Activated T-cell treated with anti-CD3 and anti-CD28 coated beads, Interleukin-2, amount 50 U/mL, for 72 hours (primary cell): ENCODE results near the gene OPCML. TPM values are rescaled to one million over a fixed set of nuclear protein-coding genes. Genes with fewer than 3 reads are reported as not detected.

Source experiments
- ATAC-seq, 2 donors: fragments of 150-1000 bp; cut with Tn5 transposase; replicated peaks in 1 of 2; 2 replicates each; pipeline ENCODE4 v1.10.0; 2021; ENCODE audit warnings: moderate library complexity in 2 of 2, mild to moderate bottlenecking in 1 of 2
- DNase-seq, 2 donors: peaks; one replicate each; pipeline ENCODE4 v3.0.0; 2021 to 2022; ENCODE audit warnings: mixed read lengths in 1 of 2
- H3K27ac Mint-ChIP-seq: one replicate; pipeline ENCODE4 v1.8.0; 2022; ENCODE audit warnings: mild to moderate bottlenecking, moderate library complexity, mixed read lengths
- H3K27me3 Mint-ChIP-seq: one replicate; pipeline ENCODE4 v1.8.0; 2022; ENCODE audit warnings: low read depth, mixed read lengths
- H3K36me3 Mint-ChIP-seq, 2 donors: one replicate each; pipeline ENCODE4 v1.8.0; 2022; ENCODE audit warnings: mixed read lengths in 2 of 2, mild to moderate bottlenecking in 1 of 2; ENCODE audit not compliant: insufficient read depth in 2 of 2
- H3K4me1 Mint-ChIP-seq: one replicate; pipeline ENCODE4 v1.8.0; 2022; ENCODE audit warnings: low read depth, mixed read lengths
- H3K4me3 Mint-ChIP-seq, 2 donors: one replicate each; pipeline ENCODE4 v1.8.0; 2022; ENCODE audit warnings: mild to moderate bottlenecking in 2 of 2, mixed read lengths in 2 of 2, moderate library complexity in 2 of 2
- H3K9me3 Mint-ChIP-seq, 2 donors: one replicate each; pipeline ENCODE4 v1.8.0; 2022; ENCODE audit warnings: mixed read lengths in 2 of 2
- total RNA-seq, 2 donors: library from RNA; stranded (reverse); gene quantifications; one replicate each; pipeline ENCODE4 v1.2.3, GENCODE V29; 2022

The OPCML gene
- total RNA-seq, 2 donors from 2014 or later, result not detected

DNA sequence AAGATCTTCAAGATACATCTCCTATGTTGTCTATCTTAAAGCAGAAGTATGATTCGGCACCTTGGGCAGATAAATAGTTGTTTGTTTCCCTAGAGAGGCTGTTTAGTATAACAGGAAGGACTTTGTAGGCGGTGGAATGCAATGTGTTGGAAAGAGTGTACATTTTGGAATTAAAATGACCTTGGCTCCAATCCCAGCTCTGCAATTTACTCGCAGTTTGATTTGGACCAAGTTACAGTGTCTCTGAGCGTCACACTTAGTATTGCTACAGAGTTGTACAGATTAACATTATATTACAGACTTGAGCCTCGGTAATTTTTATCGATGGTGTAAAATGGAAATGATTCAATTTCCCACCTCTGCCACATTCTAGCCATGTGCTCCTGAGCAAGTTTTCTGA is 265.3 kb downstream of the OPCML start:
- H3K4me3 Mint-ChIP-seq, result no peak overlapping the region
- no peak for ATAC-seq
- H3K27me3 Mint-ChIP-seq, result peaks cover 15% of the 10 kb centered on the region
- no peak overlapping the region for H3K27ac Mint-ChIP-seq
- H3K4me1 Mint-ChIP-seq, result no peaks in the 10 kb centered on the region
- peaks cover 3 to 7% of the 10 kb centered on the region in 2 donors for H3K9me3 Mint-ChIP-seq
- no peak for DNase-seq
- peaks cover 0 to 7% of the 10 kb centered on the region in 2 donors for H3K36me3 Mint-ChIP-seq

DNA sequence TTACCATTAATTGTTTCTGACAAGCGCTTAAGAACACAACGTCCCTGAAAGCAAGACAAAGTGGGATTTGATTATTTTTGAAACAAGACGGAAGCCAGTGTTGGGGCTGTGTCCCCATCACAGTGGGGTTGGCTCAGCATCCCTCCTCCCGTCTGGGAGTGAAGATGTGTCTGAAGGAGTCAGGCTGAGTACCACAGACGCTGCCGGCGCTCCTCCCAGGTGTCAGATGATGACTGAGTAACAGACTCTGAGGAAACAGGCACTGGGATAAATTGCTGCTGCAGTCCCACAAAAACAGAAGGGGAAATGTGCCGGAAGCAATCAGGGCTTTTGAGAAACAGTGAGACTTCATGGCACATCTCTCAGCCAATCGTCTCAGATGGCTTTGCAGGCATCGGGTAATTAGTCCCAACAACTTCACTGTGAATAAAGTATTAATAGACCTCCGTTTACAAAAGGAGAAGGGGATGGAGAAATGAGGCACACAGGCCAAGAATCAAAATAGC is 266.7 kb downstream of the OPCML start:
- Mint-ChIP-seq H3K36me3 (peaks cover 0 to 5% of the 10 kb centered on the region in 2 donors), H3K27ac (no peak overlapping the region), H3K9me3 (peaks cover 3 to 7% of the 10 kb centered on the region in 2 donors), H3K4me3 (no peak overlapping the region), H3K27me3 (peaks cover 6% of the 10 kb centered on the region), H3K4me1 (no peaks in the 10 kb centered on the region)
- no peak for ATAC-seq
- no peak for DNase-seq

DNA sequence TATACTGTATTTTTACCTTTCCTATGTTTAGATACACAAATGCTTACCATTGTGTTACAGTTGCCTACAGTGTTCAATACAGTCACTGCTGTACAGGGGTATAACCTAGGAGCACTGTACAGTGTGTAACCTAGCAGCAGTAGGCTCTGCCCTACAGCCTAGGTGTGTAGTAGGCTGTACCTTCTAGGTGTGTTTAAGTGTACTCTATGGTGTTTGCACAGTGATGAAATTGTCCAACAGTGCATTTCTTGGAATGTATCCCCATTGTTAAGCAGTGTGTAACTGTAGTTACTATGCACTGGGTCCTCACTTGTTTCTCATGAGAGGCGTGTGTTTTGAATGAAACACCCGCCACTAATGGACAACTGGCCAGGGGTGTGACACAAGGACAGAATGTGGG is 269.0 kb downstream of the OPCML start:
- H3K9me3 Mint-ChIP-seq, result peaks cover 4 to 10% of the 10 kb centered on the region in 2 donors

DNA sequence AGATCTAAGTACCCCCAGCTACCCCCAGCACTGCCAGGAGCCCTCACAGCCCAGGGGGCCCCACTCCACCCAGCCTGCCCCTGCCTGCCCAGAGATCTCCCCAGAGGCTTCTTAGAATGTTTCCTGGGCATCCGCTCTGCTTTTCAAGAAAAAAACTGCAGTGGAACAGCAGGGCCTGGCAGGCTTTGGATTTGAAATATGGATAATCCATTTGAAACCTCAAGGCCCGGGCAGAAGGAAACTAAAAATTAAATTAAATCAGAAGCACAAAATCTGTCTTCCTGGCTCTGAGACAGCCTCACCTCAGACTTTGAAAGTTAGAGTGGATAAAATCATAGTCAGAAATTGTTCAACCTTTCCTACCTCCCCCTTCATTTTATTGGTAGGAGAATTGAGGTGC is 273.6 kb downstream of the OPCML start:
- Mint-ChIP-seq H3K4me3 (no peak overlapping the region), H3K4me1 (no peaks in the 10 kb centered on the region), H3K27ac (no peak overlapping the region), H3K9me3 (peaks cover 5 to 7% of the 10 kb centered on the region in 2 donors), H3K36me3 (no peaks in the 10 kb centered on the region), H3K27me3 (peaks cover 5% of the 10 kb centered on the region)
- ATAC-seq (no peak), DNase-seq (no peak)

More for the DNA sequence above, 269.0 kb downstream of the OPCML start:
- Mint-ChIP-seq H3K27me3 (peaks cover 6% of the 10 kb centered on the region), H3K27ac (no peak overlapping the region), H3K4me1 (no peaks in the 10 kb centered on the region), H3K4me3 (no peak overlapping the region), H3K36me3 (peaks cover 0 to 5% of the 10 kb centered on the region in 2 donors)
- DNase-seq, result no peak
- ATAC-seq, result no peak

DNA sequence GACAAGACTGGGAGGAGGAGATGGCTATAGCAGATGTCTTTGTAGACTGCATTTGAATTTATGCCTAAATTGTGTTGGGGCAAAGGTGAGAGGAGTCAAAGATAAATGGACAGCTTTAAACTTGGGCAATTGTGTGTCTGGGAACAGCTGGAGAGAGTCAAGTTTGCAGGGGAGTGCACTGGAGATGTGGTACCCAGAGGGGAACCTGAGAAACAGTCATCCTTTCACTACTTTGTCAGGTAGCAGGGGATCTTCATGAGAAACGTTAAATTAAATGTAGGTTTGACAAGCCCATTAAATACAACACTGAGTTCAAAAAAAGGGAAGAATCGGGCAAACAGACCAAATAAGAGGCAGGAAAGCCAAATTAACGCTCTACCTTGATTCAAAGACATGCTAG is 277.7 kb downstream of the OPCML start:
- Mint-ChIP-seq H3K36me3 (no peaks in the 10 kb centered on the region), H3K4me3 (no peak overlapping the region), H3K9me3 (peaks cover 2 to 5% of the 10 kb centered on the region in 2 donors), H3K27me3 (peaks cover 7% of the 10 kb centered on the region), H3K27ac (no peak overlapping the region), H3K4me1 (no peaks in the 10 kb centered on the region)
- ATAC-seq, result no peak
- DNase-seq, result no peak

DNA sequence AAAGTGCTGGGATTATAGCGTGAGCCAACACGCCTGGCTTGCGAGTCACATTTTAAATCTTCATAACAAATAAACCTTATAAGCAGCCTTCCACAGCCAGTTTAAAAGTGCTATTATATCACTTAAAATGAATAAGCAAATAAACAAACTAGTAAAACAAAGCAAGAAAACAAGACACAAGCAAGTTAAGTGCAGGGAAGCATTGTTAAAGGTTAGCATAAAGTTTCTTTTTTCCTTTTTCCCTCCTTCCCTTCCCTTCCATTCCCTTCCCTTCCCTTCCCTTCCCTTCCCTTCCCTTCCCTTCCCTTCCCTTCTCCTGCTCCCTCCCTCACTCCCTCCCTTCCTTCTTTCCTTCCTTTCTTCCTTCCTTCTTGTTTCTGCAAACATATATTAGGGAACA is 278.7 kb downstream of the OPCML start:
- Mint-ChIP-seq H3K36me3 (no peaks in the 10 kb centered on the region), H3K4me3 (no peak overlapping the region), H3K27me3 (peaks cover 7% of the 10 kb centered on the region), H3K9me3 (peaks cover 2 to 5% of the 10 kb centered on the region in 2 donors), H3K27ac (no peak overlapping the region), H3K4me1 (no peaks in the 10 kb centered on the region)
- no peak for DNase-seq
- no peak for ATAC-seq

DNA sequence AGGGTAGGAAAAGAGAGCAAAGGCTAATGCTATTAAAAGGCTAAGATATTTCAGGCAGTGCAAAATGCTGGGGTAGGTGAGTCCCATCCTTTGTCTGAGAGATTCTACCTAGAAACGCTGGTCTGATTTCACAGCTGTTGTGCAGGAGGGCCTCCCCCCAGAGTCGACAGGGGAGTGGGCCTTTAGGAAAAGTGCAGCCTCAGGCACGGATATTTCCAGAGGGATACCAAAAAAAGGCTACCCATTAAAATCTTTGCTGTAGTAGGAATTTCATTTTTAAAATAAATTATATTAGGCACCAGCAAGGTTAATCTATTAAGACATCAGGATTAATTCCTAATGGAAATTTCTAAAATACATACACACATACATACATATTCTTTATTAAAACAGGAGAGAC is 280.5 kb downstream of the OPCML start:
- H3K27me3 Mint-ChIP-seq, result peaks cover 7% of the 10 kb centered on the region
- peaks cover 0 to 2% of the 10 kb centered on the region in 2 donors for H3K9me3 Mint-ChIP-seq
- H3K4me1 Mint-ChIP-seq, result no peaks in the 10 kb centered on the region
- no peak overlapping the region for H3K4me3 Mint-ChIP-seq
- H3K36me3 Mint-ChIP-seq, result no peaks in the 10 kb centered on the region
- no peak for ATAC-seq
- no peak for DNase-seq
- no peak overlapping the region for H3K27ac Mint-ChIP-seq

DNA sequence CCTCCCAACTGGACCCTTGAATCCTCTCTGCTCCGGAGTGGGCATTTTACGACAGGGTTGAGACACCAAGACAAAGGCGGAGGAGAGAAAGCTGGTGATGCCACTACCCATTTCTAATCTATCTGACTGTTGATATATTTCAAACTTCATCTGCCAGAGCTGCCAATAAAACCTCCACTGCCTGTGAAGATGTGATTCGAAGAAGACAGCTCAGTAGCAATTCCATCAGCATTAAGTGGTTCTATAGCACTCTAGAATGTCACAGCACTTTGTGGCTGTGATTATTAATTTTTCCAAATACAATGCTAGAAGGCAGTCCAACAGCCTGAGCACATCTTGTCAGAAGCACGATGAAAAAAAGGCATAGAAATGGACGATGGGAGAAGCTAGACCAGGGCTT is 282.8 kb downstream of the OPCML start:
- Mint-ChIP-seq H3K4me1 (no peaks in the 10 kb centered on the region), H3K36me3 (no peaks in the 10 kb centered on the region), H3K27me3 (peaks cover 7% of the 10 kb centered on the region), H3K9me3 (peaks cover 0 to 2% of the 10 kb centered on the region in 2 donors), H3K4me3 (no peak overlapping the region), H3K27ac (no peak overlapping the region)
- no peak for ATAC-seq
- DNase-seq, result no peak

DNA sequence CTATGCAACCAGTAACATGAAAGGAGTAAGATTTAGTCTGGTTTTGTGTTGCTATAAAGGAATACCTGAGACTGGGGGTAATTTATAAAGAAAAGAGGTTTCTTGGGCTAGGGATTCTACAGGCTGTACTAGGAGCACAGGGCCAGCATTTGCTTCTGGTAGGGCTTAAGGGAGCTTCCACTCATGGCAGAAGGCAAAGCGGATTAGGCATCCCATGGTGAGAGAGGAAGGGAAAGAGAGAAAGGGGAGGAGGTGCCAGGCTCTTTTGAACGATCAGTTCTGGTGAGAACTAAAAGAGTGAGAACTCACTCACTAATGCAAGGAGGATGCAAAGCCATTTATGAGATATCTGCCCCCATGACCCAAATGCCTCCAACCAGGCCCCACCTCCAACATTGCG is 283.2 kb downstream of the OPCML start:
- H3K4me3 Mint-ChIP-seq, result no peak overlapping the region
- no peaks in the 10 kb centered on the region for H3K4me1 Mint-ChIP-seq
- H3K27ac Mint-ChIP-seq, result no peak overlapping the region
- peaks cover 5% of the 10 kb centered on the region for H3K27me3 Mint-ChIP-seq
- no peaks in the 10 kb centered on the region for H3K36me3 Mint-ChIP-seq
- ATAC-seq (no peak), DNase-seq (no peak)
- peaks cover 0 to 2% of the 10 kb centered on the region in 2 donors for H3K9me3 Mint-ChIP-seq

DNA sequence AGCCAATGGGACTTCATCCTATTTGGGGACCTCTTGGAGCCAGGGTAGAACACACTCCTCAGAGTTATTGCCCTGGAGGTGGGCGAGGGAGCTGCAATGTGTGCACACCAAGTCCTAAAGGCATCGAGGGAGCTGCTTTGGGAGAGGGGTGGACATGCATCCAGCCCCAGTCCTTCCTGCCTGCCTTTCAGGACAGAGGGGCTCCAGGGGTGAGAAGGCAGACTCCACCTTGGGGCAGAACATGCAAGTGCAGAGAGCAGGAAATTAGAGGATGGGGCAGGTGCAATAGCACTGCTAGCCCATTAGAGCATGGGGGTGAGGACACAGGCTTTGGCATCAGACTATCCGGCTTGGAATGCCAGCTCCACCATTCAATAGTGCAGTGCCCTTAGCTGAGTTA is 288.5 kb downstream of the OPCML start:
- ATAC-seq, result no peak
- no peaks in the 10 kb centered on the region for H3K36me3 Mint-ChIP-seq
- DNase-seq, result no peak
- no peaks in the 10 kb centered on the region for H3K27me3 Mint-ChIP-seq
- H3K4me3 Mint-ChIP-seq, result no peak overlapping the region
- H3K4me1 Mint-ChIP-seq, result no peaks in the 10 kb centered on the region
- no peak overlapping the region for H3K27ac Mint-ChIP-seq
- H3K9me3 Mint-ChIP-seq, result peaks cover 0 to 1% of the 10 kb centered on the region in 2 donors

DNA sequence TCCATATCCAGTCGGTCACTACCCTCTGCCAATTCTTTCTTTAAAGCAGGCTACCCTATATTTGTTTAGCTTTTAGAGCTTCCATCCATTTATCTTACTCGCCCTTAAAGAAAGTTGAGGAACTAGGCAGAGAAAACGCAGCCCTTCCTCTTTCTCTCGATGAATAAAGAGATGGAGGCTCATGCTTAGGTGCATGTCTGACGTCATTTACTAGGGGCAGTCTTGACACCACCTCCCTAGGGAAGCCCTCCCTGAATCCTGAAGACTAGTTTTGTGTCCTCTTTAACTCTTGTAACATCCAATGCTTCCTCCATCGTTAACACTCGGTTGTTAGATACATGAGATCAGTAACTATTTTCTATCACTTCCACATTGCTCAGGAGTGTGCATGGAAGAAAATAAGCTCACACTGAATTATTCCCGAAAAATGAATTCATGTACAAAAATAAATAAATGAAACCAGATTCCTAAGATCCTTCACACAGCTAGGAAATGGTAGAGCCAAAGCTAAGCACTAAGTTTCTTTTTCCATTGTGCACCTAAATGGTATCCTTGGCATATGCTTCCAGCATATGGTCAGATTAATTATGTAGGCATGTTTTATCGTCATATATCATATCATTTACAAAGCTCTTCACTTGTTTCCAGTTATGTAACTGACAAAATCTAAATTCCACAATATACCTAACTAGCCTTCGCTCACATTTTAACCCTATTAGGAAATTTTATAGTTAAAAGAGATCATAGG is 291.2 kb downstream of the OPCML start:
- H3K36me3 Mint-ChIP-seq, result no peaks in the 10 kb centered on the region
- DNase-seq (no peak), ATAC-seq (no peak)
- no peak overlapping the region for H3K4me3 Mint-ChIP-seq
- no peaks in the 10 kb centered on the region for H3K4me1 Mint-ChIP-seq
- H3K9me3 Mint-ChIP-seq, result peaks cover 1 to 2% of the 10 kb centered on the region in 2 donors
- no peaks in the 10 kb centered on the region for H3K27me3 Mint-ChIP-seq
- H3K27ac Mint-ChIP-seq, result no peak overlapping the region

DNA sequence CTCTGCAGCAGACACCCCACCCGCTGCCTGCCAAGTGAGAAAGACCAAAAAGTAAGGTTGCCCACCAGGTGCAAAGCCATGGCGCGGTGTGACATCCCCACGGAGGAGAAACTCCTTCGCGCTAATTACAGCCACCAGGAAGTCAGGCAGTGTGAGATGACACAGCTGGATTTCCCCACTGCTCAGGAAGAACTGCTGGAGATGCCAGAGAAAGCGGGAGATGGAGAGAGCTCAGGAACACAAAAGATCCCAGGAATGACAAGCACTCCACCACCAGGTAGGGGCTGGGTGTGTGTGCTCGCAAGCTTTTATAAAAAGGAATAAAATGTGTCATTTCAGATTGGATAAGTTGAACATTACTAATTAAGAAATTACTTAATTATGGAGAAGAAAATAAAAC is 292.7 kb downstream of the OPCML start:
- no peaks in the 10 kb centered on the region for H3K36me3 Mint-ChIP-seq
- no peaks in the 10 kb centered on the region for H3K27me3 Mint-ChIP-seq
- no peak overlapping the region for H3K4me3 Mint-ChIP-seq
- H3K4me1 Mint-ChIP-seq, result no peaks in the 10 kb centered on the region
- no peak for ATAC-seq
- H3K9me3 Mint-ChIP-seq, result peaks cover 1 to 2% of the 10 kb centered on the region in 2 donors
- H3K27ac Mint-ChIP-seq, result no peak overlapping the region
- DNase-seq, result no peak

DNA sequence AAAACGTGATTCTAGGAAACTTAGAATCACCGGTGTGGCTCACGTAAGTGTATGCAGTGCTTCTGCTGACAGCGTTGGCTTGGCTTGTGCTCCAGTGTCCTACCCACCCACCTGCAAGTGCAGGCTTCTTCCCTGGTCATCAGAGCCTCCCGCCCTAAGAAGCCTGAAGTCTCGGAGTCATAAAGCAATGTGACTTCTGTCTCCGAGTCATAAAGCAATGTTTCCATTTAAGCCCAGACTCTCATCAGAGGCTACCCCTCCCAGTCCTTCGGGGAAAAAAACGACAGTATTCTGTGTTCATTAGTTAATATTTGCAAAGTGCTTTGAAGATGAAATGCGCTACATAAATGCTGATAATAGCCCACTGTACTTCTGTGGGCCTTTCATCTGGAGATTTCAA is 293.8 kb downstream of the OPCML start:
- H3K27me3 Mint-ChIP-seq, result no peaks in the 10 kb centered on the region
- H3K4me1 Mint-ChIP-seq, result no peaks in the 10 kb centered on the region
- peaks cover 1 to 2% of the 10 kb centered on the region in 2 donors for H3K9me3 Mint-ChIP-seq
- no peaks in the 10 kb centered on the region for H3K36me3 Mint-ChIP-seq
- no peak overlapping the region for H3K4me3 Mint-ChIP-seq
- no peak for ATAC-seq
- no peak for DNase-seq
- H3K27ac Mint-ChIP-seq, result no peak overlapping the region

DNA sequence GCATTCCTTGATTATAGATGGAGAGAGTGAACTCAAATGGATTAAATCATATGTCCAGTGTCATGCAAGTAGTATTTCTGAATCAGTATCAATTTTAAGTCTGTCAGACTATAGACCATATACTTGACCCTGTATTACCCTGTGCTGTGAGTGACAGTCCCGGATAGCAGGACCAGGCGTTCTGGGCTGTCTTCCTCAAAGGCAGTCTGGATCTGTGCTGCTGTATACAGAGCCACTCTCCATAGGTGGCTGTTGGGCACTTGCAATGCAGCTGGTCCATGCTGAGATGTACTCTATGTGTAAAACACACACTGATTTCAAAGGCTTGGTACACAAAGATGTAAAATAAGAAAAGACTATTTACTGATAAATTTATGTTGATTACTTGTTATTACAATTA is 294.3 kb downstream of the OPCML start:
- Mint-ChIP-seq H3K4me1 (no peaks in the 10 kb centered on the region), H3K4me3 (no peak overlapping the region), H3K9me3 (peaks cover 1 to 2% of the 10 kb centered on the region in 2 donors), H3K36me3 (no peaks in the 10 kb centered on the region), H3K27me3 (no peaks in the 10 kb centered on the region), H3K27ac (no peak overlapping the region)
- ATAC-seq, result no peak
- no peak for DNase-seq
